Upper lobe of right lung (tissue), 1 donor: ENCODE measurements around the gene TRIM28. TPM values are rescaled to one million over a fixed set of nuclear protein-coding genes. Genes with fewer than 3 reads are reported as not detected.

ENCODE experiments used
- ATAC-seq: fragments of 200-7000 bp; cut with Tn5 transposase; one replicate; pipeline ENCODE4 v1.9.1; 2020; ENCODE audit warnings: mild to moderate bottlenecking, moderate library complexity
- DNase-seq: peaks from one replicate; pipeline ENCODE4 v3.0.0-alpha.2; 2020
- H3K27ac ChIP-seq: fragments of 200-600 bp; one replicate; pipeline ENCODE4 v1.8.0; 2022
- H3K27me3 ChIP-seq: fragments of 200-600 bp; one replicate; pipeline ENCODE4 v1.8.0; 2022; ENCODE audit warnings: mild to moderate bottlenecking
- H3K36me3 ChIP-seq: fragments of 200-600 bp; one replicate; pipeline ENCODE4 v1.8.0; 2022
- H3K4me1 ChIP-seq: fragments of 200-600 bp; one replicate; pipeline ENCODE4 v1.8.0; 2022
- H3K4me3 ChIP-seq: fragments of 200-600 bp; one replicate; pipeline ENCODE4 v1.8.0; 2022; ENCODE audit warnings: mild to moderate bottlenecking
- H3K9me3 ChIP-seq: fragments of 200-600 bp; one replicate; pipeline ENCODE4 v1.8.0; 2022
- CTCF ChIP-seq: fragments of 200-600 bp; IDR thresholded peaks from one replicate; pipeline ENCODE4 v1.8.0; 2022; ENCODE audit warnings: antibody characterized with exemption
- intact Hi-C: fragments of 100-400 bp; cut with DNase I; formaldehyde crosslinking; loops from one replicate; pipeline ENCODE4 v1.11.0; 2022
- total RNA-seq: library from RNA; stranded (reverse); fragmentation: NEBNext Ultra II Directional; extraction: Animal tissue kit (Norgen Biotek cat#: 25700); gene quantifications from one replicate; pipeline ENCODE4 v1.2.1, GENCODE V29; 2021
- donor health status: DM: no; HTN: yes; CAD: no; lungs with severe emphysema.

TRIM28 gene
- total RNA-seq, 1 donor from 2014 or later: 199 TPM

DNA sequence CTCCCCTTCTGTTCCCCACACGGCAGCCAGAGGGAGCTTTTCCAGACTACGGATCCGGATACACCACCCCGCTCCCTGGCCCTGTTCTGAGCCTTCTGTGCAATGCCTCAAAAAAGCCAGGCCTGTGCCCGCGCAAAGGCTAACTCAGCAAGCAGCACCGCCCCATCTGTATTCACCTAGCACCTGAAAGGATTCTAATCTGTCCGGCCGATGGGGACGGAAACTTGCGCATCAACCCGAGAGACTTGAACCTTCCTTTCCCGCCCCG, 24.8 kb upstream of the TRIM28 start:
- DNase-seq (peak; percentile 83), ATAC-seq (peak; percentile 51)
- H3K36me3 ChIP-seq: peaks cover 20% of the 10 kb centered on the region
- TF ChIP-seq CTCF: peak; percentile 58
- H3K27me3 ChIP-seq: no peaks in the 10 kb centered on the region
- peak overlapping the region; percentile 91 for H3K27ac ChIP-seq
- intact Hi-C loops: no loop called here
- H3K4me1 ChIP-seq: peaks cover 22% of the 10 kb centered on the region
- peak overlapping the region; percentile 71 for H3K4me3 ChIP-seq
- H3K9me3 ChIP-seq: no peaks in the 10 kb centered on the region

DNA sequence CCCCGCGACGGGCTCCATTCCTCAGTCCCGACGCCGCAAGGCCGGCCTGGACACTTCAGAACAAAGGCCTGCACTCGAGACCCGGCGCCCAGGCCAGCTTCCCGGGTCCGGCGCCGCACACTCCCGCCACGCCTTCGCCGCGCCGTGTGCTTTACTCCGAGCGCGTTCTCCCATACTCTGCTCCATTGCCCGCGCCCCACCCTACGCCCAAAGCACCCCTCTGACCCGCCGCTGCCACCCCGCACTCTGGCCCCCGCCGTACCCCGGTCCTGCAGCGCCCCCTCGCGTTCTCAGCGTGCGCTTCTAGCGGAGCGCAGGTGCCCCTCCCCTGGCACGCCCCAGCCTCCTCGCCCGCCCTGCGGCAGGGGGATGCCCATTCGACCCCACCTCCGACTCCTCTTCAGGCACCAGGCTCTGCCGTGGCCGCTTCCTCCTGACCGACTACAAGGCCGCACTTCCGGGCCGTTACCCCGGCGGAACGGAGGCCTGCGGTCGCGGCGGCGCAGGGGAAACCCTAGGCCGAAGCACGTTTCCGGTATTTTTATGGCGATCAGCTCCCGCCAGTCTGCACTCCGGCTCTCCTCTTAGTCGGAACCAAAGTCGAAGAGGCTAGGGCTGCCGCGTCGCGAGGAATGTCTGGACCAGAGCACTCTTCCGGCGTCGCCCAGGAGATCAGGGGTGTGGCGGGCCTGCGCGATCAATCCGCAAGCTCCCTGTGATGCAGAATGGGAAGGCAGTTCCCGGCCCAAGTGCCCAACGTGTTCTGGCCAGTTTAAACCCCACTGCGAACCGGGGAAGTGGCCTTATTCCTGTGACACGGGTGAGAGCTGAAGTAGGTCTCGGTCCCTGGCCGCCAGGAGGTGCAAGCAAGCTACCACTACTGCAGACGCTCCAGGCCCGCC, 24.3 kb upstream of the TRIM28 start, which contains the start of gene ZBTB45:
Gene ZBTB45 (minus strand): TSS at position 456 of the 902 bp plus-strand sequence. CDS start 2,137 bp downstream, outside the sequence.
- Histone ChIP-seq H3K27me3 (no peaks in the 10 kb centered on the region), H3K9me3 (no peaks in the 10 kb centered on the region), H3K4me3 (peak within 1 kb of the TSS; percentile 71), H3K4me1 (peaks cover 18% of the 10 kb centered on the region), H3K36me3 (peaks cover 20% of the 10 kb centered on the region), H3K27ac (peak within 1 kb of the TSS; percentile 91)
- ATAC-seq (peak; percentile 87), DNase-seq (peak; percentile 95)
- TF ChIP-seq CTCF: peak; percentile 46
- intact Hi-C loops: no loop called here

GRCh38 chr19:58520257-58520599, 23.6 kb upstream of the TRIM28 start:
- peak overlapping the region; percentile 91 for H3K27ac ChIP-seq
- no peak for DNase-seq

DNA sequence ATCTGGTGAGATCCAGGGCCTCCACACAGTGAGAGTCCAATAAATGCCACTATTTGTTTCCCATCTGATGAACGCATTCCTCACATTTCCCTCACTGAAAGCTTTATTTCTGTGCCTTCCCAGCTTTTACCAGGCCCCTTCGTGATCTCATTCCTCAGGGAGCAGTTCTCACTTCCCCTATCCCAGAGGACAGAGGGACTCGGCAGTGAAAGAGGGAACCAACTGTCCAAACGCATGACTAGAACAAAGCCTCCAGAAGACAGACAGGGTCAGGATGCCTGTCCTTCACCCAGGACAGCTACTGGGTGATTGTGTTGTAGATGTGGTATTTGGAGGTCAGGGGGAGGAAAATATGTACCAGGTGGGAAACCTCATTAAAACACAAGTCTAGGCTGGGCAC, 22.2 kb upstream of the TRIM28 start:
- H3K4me3 ChIP-seq: no peak overlapping the region
- no peak for ATAC-seq
- TF ChIP-seq CTCF: no peak
- DNase-seq: no peak
- intact Hi-C loops: no loop called here
- H3K9me3 ChIP-seq: no peaks in the 10 kb centered on the region
- peaks cover 15% of the 10 kb centered on the region for H3K4me1 ChIP-seq
- no peaks in the 10 kb centered on the region for H3K27me3 ChIP-seq
- no peak overlapping the region for H3K27ac ChIP-seq
- H3K36me3 ChIP-seq: peaks cover 8% of the 10 kb centered on the region

More at GRCh38 chr19:58520257-58520599, 23.6 kb upstream of the TRIM28 start:
- no peaks in the 10 kb centered on the region for H3K9me3 ChIP-seq
- intact Hi-C loops: no loop called here
- H3K36me3 ChIP-seq: peaks cover 20% of the 10 kb centered on the region
- ATAC-seq: no peak
- no peaks in the 10 kb centered on the region for H3K27me3 ChIP-seq
- H3K4me3 ChIP-seq: peak overlapping the region; percentile 71
- peaks cover 15% of the 10 kb centered on the region for H3K4me1 ChIP-seq
- TF ChIP-seq CTCF: no peak

GRCh38 chr19:58522709-58523108, 21.2 kb upstream of the TRIM28 start:
- no peak for DNase-seq
- no peaks in the 10 kb centered on the region for H3K27me3 ChIP-seq
- H3K4me3 ChIP-seq: no peak overlapping the region
- peaks cover 15% of the 10 kb centered on the region for H3K4me1 ChIP-seq
- ATAC-seq: no peak
- no peaks in the 10 kb centered on the region for H3K9me3 ChIP-seq
- H3K27ac ChIP-seq: no peak overlapping the region
- no peak for TF ChIP-seq CTCF
- H3K36me3 ChIP-seq: no peaks in the 10 kb centered on the region
- intact Hi-C loops: no loop called here
